ENCODE results near the gene KRTAP4-7.
"Not testable (repeated sequence)": the region's sequence is repeated elsewhere in the genome, so short reads cannot be mapped to it uniquely, and the experiment has no call there.

Gene KRTAP4-7

DNA sequence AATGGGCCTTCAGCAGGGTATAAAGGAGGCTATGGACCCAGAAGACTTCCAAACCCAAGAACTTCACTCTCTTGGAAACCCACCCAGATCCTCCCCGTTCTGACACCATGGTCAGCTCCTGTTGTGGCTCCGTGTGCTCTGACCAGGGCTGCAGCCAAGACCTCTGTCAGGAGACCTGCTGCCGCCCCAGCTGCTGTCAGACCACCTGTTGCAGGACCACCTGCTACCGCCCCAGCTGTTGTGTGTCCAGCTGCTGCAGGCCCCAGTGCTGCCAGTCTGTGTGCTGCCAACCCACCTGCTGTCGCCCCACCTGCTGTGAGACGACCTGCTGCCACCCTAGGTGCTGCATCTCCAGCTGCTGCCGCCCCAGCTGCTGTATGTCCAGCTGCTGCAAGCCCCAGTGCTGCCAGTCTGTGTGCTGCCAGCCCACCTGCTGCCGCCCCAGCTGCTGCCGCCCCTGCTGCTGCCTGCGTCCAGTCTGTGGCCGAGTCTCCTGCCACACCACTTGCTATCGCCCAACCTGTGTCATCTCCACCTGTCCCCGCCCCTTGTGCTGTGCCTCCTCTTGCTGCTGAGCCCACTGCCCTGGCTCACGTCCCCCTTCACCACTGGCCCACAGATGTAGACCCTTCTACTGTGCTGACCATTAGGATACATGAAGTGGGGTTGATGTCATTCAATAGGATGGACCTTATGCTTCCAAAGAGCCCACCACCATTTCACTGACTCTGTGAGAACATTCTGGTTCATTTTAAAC lies at the start of gene KRTAP4-7:
Gene KRTAP4-7, plus strand, starts transcription at position 51 of the 757 bp plus-strand sequence. Its CDS starts 57 bp downstream, at position 108.
- ATAC-seq (ENCODE audit: low read depth); H3K9me3 Mint-ChIP-seq: not testable (repeated sequence)
- H3K27me3 Mint-ChIP-seq, result peaks cover 13% of the 10 kb centered on the region

DNA sequence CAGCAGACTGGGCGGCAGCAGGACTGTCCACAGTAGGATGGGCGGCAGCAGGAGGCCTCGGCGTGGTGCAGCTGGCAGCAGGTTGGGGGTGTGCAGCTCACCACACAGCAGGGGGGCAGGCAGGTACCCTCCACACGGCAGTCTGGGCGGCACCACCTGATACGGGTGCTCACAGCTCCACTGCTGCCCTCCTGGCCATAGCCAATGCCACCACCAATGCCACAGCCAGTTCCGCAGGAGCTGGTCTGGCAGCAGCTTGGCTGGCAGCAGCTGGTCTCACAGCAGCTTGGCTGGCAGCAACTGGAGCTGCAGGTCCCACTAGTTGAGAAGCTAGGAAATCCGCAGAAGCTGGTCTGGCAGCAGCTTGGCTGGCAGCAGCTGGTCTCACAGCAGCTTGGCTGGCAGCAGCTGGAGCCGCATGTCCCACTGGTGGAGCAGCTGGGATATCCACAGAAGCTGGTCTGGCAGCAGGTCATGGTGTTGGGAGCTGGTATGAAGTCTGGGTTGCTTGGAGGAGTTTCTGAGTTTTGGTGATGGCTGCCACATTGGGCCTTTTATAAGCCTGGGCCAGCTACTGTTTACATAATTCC lies 49.5 kb upstream of the KRTAP4-7 start, which contains the start of gene KRTAP1-3:
Gene KRTAP1-3, minus strand, starts transcription at position 529 of the 590 bp plus-strand sequence. Its CDS starts 53 bp downstream, at position 476.
- not testable (repeated sequence) for H3K36me3 Mint-ChIP-seq; H3K4me1 Mint-ChIP-seq; H3K9me3 Mint-ChIP-seq; H3K27me3 Mint-ChIP-seq; H3K27ac Mint-ChIP-seq; H3K4me3 Mint-ChIP-seq; DNase-seq (ENCODE audit: low spot score in 2 of 2); ATAC-seq (ENCODE audit: low read depth)

More for the DNA sequence above, at the start of gene KRTAP4-7:
- not testable (repeated sequence) for H3K4me3 Mint-ChIP-seq; H3K27ac Mint-ChIP-seq; H3K4me1 Mint-ChIP-seq; H3K36me3 Mint-ChIP-seq; DNase-seq (ENCODE audit: low spot score in 2 of 2)

DNA sequence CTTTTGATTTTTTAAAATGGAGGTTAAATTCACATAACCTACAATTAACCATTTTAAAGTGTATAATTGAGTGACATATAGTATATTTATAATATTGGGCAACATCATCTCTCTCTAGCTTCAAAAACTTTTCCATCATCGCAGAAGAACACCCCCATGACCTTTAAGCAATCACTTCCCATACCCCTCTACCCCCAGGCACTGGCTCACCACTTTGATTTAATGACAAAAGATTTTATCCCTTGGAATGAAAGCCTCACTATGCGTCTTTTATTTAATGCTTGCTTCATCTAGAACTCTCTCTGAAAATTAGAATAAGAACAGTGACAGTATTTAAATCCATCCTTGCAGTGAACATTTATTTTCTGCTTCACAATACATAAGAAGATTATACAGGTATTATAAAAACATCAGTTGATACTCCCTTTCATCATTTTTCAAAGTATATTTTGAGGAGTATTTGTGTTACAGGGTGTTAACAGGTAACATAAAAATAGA lies 46.0 kb upstream of the KRTAP4-7 start:
- peaks cover 5% of the 10 kb centered on the region for H3K27me3 Mint-ChIP-seq
- no peak for ATAC-seq (ENCODE audit: low read depth)
- no peaks in the 10 kb centered on the region for H3K36me3 Mint-ChIP-seq
- H3K4me3 Mint-ChIP-seq, result no peak overlapping the region
- no peaks in the 10 kb centered on the region for H3K4me1 Mint-ChIP-seq
- no peak for DNase-seq (ENCODE audit: low spot score in 2 of 2)
- H3K9me3 Mint-ChIP-seq, result peaks cover 3% of the 10 kb centered on the region
- no peak overlapping the region for H3K27ac Mint-ChIP-seq

DNA sequence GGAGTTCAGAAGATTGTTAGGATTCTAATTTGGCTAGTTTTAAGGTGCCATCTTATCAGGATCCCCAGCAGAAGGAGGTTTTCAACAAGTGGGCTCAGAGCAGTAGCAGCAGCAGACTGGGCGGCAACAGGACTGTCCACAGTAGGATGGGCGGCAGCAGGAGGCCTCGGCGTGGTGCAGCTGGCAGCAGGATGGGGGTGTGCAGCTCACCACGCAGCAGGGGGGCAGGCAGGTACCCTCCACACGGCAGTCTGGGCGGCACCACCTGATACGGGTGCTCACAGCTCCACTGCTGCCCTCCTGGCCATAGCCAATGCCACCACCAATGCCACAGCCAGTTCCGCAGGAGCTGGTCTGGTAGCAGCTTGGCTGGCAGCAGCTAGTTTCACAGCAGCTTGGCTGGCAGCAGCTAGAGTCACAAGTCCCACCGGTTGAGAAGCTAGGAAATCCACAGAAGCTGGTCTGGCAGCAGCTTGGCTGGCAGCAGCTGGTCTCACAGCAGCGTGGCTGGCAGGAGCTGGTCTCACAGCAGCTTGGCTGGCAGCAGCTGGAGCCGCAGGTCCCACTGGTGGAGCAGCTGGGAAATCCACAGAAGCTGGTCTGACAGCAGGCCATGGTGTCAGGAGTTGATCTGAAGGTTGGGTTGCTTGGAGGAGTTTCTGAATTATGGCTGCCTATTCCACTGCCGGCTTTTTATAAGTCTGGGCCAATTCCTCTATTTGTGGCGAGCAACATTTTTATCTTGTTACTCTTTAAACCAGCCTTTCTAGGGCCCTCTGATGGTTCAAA lies 43.0 kb upstream of the KRTAP4-7 start, which contains the start of gene KRTAP1-1:
Gene KRTAP1-1, minus strand, starts transcription at position 668 of the 789 bp plus-strand sequence. Its CDS starts 53 bp downstream, at position 615.
- not testable (repeated sequence) for H3K9me3 Mint-ChIP-seq; ATAC-seq (ENCODE audit: low read depth); H3K27ac Mint-ChIP-seq; H3K36me3 Mint-ChIP-seq; H3K27me3 Mint-ChIP-seq; H3K4me1 Mint-ChIP-seq; DNase-seq (ENCODE audit: low spot score in 2 of 2); H3K4me3 Mint-ChIP-seq

DNA sequence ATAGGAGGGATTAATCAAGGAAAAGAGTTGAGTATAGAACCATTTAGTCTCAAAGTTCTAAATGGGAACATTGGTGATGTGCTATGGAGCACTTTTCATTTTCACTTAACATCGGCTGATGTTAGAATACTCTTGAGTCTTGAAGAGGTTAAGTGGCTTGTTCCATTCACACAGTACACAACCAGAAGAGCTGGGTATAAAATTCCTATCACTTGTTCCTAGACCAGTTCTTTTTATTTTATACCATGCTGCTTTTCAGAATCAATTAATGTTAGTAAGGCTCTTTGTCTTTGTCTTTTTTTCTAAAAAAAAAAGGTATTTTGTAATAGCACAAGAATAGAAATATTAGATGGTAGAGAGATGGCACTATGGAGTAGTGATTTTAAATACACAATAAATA lies 41.0 kb upstream of the KRTAP4-7 start:
- Mint-ChIP-seq H3K27me3 (peaks cover 13% of the 10 kb centered on the region), H3K36me3 (peaks cover 4% of the 10 kb centered on the region), H3K27ac (no peak overlapping the region), H3K4me3 (no peak overlapping the region), H3K9me3 (peaks cover 7% of the 10 kb centered on the region), H3K4me1 (peaks cover 2% of the 10 kb centered on the region)
- ATAC-seq (ENCODE audit: low read depth), result no peak
- DNase-seq (ENCODE audit: low spot score in 2 of 2), result no peak

GRCh38 chr17:41046735-41047465 lies 37.0 kb upstream of the KRTAP4-7 start, which contains the start of gene KRTAP2-1:
Gene KRTAP2-1 (minus strand): TSS chr17:41047316. CDS start chr17:41047267, 49 bp downstream.
- not testable (repeated sequence) for H3K9me3 Mint-ChIP-seq; H3K36me3 Mint-ChIP-seq; H3K27ac Mint-ChIP-seq; ATAC-seq (ENCODE audit: low read depth); H3K4me3 Mint-ChIP-seq; H3K4me1 Mint-ChIP-seq; DNase-seq (ENCODE audit: low spot score in 2 of 2); H3K27me3 Mint-ChIP-seq

DNA sequence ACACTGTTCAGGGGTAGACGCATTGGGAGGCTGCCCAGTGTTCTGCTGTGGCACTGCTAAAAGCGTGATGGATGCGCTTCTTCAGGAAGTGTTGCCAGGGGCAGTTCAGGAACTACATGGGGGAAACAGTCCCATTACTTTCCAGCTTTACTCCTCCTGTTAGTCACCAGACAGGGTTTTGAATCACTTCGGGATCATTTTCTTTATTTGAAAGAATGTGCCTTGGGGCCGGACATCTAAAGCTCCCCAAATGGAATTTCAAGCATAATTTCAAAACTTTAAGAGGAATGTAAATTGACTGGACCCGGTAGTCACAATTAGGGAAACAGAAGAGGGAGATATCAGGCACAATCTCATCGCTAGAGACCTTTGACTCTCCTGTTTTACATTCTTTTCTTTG lies 35.5 kb upstream of the KRTAP4-7 start:
- Mint-ChIP-seq H3K36me3 (peaks cover 3% of the 10 kb centered on the region), H3K4me1 (peaks cover 2% of the 10 kb centered on the region), H3K9me3 (peaks cover 5% of the 10 kb centered on the region), H3K27me3 (peaks cover 7% of the 10 kb centered on the region), H3K27ac (no peak overlapping the region), H3K4me3 (no peak overlapping the region)
- no peak for DNase-seq (ENCODE audit: low spot score in 2 of 2)
- ATAC-seq (ENCODE audit: low read depth), result no peak

- ATAC-seq (ENCODE audit: low read depth) (no peak), DNase-seq (ENCODE audit: low spot score in 2 of 2) (no peak)
- Mint-ChIP-seq H3K4me1 (peaks cover 2% of the 10 kb centered on the region), H3K9me3 (peaks cover 5% of the 10 kb centered on the region), H3K4me3 (no peak overlapping the region), H3K27me3 (peaks cover 4% of the 10 kb centered on the region), H3K36me3 (no peaks in the 10 kb centered on the region), H3K27ac (no peak overlapping the region)
Measured at GRCh38 chr17:41049110-41049509, 34.8 kb upstream of the KRTAP4-7 start.

GRCh38 chr17:41052566-41052965 lies 31.4 kb upstream of the KRTAP4-7 start:
- DNase-seq (ENCODE audit: low spot score in 2 of 2) (no peak), ATAC-seq (ENCODE audit: low read depth) (no peak)
- Mint-ChIP-seq H3K4me1 (no peaks in the 10 kb centered on the region), H3K4me3 (no peak overlapping the region), H3K9me3 (peaks cover 5% of the 10 kb centered on the region), H3K36me3 (no peaks in the 10 kb centered on the region), H3K27me3 (peaks cover 9% of the 10 kb centered on the region), H3K27ac (no peak overlapping the region)

- Mint-ChIP-seq H3K27me3 (peaks cover 14% of the 10 kb centered on the region), H3K4me1 (no peaks in the 10 kb centered on the region), H3K27ac (no peak overlapping the region), H3K4me3 (no peak overlapping the region), H3K36me3 (peaks cover 2% of the 10 kb centered on the region), H3K9me3 (peaks cover 7% of the 10 kb centered on the region)
- DNase-seq (ENCODE audit: low spot score in 2 of 2) (no peak), ATAC-seq (ENCODE audit: low read depth) (no peak)
Measured at GRCh38 chr17:41054025-41054424, 29.9 kb upstream of the KRTAP4-7 start.

DNA sequence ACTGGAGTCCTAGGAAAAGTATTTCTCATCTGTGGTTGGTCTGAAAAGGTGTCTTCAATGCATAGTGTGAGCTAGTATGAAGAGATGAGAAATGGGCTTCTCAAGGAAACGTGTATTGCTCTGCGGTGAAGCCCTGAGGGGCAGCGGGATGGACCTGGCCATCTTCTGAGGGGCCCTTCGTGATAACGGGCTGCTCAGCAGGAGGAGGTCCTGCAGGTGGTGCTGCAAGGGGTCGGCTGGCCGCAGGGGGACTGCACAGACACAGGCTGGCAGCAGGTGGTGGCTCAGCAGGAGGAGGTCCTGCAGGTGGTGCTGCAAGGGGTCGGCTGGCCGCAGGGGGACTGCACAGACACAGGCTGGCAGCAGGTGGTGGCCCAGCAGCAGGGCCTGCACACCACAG lies 29.4 kb upstream of the KRTAP4-7 start:
- H3K4me3 Mint-ChIP-seq, result not testable (repeated sequence)

DNA sequence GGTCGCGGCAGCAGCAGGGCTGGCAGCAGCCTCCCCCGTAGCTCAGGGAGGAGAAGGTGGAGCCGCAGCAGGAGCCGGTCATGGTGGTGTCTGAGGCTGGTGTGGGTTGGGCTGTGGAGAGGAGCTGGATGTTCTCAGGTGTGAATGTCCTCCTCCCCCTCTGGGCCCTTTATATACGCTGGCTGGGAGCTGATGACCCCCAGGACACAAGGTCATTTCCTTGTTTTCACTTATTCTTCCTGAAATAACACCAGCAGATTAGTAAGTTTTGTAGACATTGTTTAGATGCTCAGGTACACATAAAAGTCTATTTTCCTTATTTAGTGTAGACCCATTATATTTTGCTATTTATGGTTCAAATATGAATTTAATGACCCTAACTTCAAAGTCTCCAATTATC lies 28.8 kb upstream of the KRTAP4-7 start, which contains the start of gene KRTAP2-2:
Gene KRTAP2-2, minus strand, starts transcription at position 101 of the 400 bp plus-strand sequence. Its CDS starts 19 bp downstream, at position 82.
- ATAC-seq (ENCODE audit: low read depth); DNase-seq (ENCODE audit: low spot score in 2 of 2): not testable (repeated sequence)

More for the DNA sequence above, 29.4 kb upstream of the KRTAP4-7 start:
- ATAC-seq (ENCODE audit: low read depth); DNase-seq (ENCODE audit: low spot score in 2 of 2); H3K27ac Mint-ChIP-seq; H3K36me3 Mint-ChIP-seq; H3K4me1 Mint-ChIP-seq; H3K9me3 Mint-ChIP-seq: not testable (repeated sequence)
- peaks cover 17% of the 10 kb centered on the region for H3K27me3 Mint-ChIP-seq

GRCh38 chr17:41057547-41057946 lies 26.4 kb upstream of the KRTAP4-7 start:
- no peak overlapping the region for H3K27ac Mint-ChIP-seq
- no peak overlapping the region for H3K4me3 Mint-ChIP-seq
- no peaks in the 10 kb centered on the region for H3K4me1 Mint-ChIP-seq
- H3K27me3 Mint-ChIP-seq, result peaks cover 22% of the 10 kb centered on the region
- peaks cover 2% of the 10 kb centered on the region for H3K36me3 Mint-ChIP-seq
- H3K9me3 Mint-ChIP-seq, result peaks cover 7% of the 10 kb centered on the region
- ATAC-seq (ENCODE audit: low read depth), result no peak
- DNase-seq (ENCODE audit: low spot score in 2 of 2), result no peak

More for the DNA sequence above, 28.8 kb upstream of the KRTAP4-7 start, which contains the start of gene KRTAP2-2:
- peaks cover 18% of the 10 kb centered on the region for H3K27me3 Mint-ChIP-seq
- H3K9me3 Mint-ChIP-seq, H3K4me1 Mint-ChIP-seq, H3K4me3 Mint-ChIP-seq, H3K36me3 Mint-ChIP-seq, H3K27ac Mint-ChIP-seq: not testable (repeated sequence)

Measured in memory B cell (primary cell).